Choroid plexus epithelial cell (primary cell): ENCODE data around the gene TMC1.

Experiments used
- DNase-seq: peaks from one replicate; pipeline ENCODE4 v3.0.0-alpha.2; 2010; ENCODE audit warnings: low read depth
- H3K4me3 ChIP-seq: 2 replicates; pipeline ENCODE4 v1.5.1; 2011; ENCODE audit warnings: low read depth, mild to moderate bottlenecking, control low read depth, low read length, moderate library complexity
- TF ChIP-seq, protein P1 (sequence below): conservative IDR thresholded peaks from 2 replicates; pipeline ENCODE4 v1.5.1; 2011; ENCODE audit warnings: low read depth, mild to moderate bottlenecking, control low read depth, inconsistent platforms, low read length, moderate library complexity

Gene TMC1

DNA sequence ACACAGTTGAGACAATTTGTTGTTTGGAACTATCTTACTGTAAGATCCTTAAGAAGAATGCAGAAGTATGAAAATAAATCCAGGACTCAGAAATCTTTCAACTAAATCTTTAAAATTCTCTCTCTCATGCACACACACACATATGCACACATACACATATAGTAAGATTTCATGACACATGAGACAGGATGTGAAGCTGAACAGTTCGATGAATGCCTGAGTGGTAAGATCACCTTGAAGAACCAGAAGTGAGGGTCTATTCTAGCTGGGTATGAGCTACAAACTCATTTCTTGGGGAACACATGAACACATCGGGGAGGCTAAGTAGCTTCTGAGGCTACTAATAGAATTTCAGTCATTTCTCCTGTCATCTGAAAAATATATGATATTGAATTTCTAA, 153.6 kb downstream of the TMC1 start:
- TF ChIP-seq, protein P1, sequence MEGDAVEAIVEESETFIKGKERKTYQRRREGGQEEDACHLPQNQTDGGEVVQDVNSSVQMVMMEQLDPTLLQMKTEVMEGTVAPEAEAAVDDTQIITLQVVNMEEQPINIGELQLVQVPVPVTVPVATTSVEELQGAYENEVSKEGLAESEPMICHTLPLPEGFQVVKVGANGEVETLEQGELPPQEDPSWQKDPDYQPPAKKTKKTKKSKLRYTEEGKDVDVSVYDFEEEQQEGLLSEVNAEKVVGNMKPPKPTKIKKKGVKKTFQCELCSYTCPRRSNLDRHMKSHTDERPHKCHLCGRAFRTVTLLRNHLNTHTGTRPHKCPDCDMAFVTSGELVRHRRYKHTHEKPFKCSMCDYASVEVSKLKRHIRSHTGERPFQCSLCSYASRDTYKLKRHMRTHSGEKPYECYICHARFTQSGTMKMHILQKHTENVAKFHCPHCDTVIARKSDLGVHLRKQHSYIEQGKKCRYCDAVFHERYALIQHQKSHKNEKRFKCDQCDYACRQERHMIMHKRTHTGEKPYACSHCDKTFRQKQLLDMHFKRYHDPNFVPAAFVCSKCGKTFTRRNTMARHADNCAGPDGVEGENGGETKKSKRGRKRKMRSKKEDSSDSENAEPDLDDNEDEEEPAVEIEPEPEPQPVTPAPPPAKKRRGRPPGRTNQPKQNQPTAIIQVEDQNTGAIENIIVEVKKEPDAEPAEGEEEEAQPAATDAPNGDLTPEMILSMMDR, result no peak
- DNase-seq, result no peak
- no peak overlapping the region for H3K4me3 ChIP-seq

DNA sequence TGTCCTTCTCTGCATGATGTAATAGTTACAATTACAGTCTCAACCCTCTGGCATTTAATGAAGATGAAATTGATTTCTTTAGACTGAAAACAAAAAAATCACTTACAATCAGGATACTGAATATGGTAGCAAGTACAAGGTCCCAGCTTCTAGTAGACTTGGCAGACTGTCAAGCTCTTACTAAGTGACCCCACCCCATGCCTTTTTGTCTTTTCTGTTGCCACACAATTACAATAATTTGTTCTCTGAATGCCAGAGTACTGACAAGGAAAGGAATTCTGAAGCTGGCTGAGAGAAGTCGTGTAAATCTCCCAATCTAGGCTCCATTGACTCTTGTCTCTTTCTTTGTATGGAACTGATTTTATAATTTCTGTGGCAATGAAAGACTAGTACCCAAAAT, 154.2 kb downstream of the TMC1 start:
- DNase-seq, result peak; percentile 19
- TF ChIP-seq, protein P1, result no peak

DNA sequence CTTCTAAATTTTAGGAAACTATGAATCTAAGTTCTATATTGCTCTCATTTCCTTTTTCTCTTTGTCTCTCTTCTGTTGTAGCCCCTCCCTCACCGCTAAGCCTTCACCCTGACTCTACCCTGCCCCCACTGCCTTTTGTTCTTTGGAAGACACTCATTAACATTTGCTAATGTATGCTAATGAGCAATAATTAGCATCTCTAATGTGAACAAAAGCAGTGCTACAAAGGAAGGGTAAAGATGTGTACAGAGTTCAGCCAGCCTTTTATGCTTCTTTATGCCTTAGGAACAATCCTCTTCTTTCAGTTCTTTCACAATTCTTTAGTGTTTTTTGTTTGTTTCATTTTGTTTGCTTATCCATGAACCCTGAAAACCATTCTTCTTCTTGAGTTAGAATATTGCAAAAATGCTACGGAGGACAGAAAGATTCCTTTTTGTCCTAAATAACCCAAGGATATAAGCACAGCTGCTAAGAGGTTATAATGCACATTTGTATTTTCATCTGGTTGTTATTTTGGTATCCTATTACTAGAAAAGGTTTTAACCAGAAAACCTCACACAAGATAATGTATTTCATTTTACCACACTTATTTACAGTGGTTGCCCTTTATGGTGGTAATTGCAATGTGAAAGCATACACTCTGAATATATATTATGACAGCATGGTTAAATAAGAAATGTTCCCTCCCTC, 159.3 kb downstream of the TMC1 start:
- no peak for DNase-seq
- no peak overlapping the region for H3K4me3 ChIP-seq
- TF ChIP-seq, protein P1, result no peak

More for the DNA sequence above, 154.2 kb downstream of the TMC1 start:
- no peak overlapping the region for H3K4me3 ChIP-seq

DNA sequence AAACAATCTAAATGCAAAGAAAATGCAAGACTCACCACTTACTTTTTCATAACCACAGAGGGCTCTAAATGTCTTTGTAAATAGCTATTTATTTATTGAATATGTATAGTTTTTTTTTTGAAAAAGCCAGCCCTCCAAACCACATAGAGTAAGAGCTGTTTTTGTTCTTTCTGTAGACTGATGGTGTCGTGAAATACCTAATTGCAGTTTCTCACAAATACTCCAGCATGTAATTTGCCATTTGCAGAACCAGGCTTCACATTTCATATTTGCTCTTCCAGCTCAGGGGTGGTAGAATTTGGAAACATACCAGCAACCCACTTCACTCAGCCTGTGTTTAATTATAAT, 159.8 kb downstream of the TMC1 start:
- no peak overlapping the region for H3K4me3 ChIP-seq
- TF ChIP-seq, protein P1, result no peak
- DNase-seq, result no peak

DNA sequence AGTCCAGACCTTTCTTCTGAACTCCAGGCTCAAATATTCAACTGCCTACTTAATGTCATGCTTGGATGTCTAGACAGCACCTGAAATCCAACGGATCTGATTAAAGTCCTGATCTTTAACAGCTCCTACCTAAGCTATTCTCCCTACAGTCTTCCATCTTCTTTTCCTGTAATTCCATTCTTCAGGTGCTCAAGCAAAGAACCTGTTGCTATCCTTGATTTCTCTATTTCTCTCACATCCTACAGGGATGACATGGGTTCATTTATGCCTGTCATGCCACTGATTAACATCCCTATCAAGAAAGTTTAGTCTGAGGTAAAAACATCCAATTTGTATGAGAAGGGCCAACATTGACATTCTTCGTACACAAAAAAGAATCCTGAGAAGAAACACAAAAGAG, 163.2 kb downstream of the TMC1 start:
- TF ChIP-seq, protein P1, result no peak
- DNase-seq, result no peak
- no peak overlapping the region for H3K4me3 ChIP-seq

DNA sequence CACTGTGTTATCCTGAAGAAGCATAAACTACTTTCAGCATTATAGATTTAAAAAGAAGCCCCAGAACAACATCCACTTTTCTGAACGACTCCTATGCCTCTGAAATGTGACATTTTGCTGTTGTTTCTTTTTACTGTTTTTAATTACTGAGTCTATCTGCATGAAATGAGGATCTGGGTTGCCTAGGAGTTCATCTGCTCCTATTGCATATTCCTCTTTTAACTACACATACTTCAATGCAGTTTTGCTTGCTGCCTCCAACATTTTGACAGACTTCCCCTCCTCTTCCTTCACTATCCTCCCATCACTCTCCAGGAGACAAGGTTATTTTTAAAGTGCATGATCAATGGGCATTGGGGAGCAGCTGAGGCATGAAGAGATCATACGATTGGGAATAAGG, 164.5 kb downstream of the TMC1 start:
- TF ChIP-seq, protein P1, result no peak
- DNase-seq, result no peak
- H3K4me3 ChIP-seq, result no peak overlapping the region

DNA sequence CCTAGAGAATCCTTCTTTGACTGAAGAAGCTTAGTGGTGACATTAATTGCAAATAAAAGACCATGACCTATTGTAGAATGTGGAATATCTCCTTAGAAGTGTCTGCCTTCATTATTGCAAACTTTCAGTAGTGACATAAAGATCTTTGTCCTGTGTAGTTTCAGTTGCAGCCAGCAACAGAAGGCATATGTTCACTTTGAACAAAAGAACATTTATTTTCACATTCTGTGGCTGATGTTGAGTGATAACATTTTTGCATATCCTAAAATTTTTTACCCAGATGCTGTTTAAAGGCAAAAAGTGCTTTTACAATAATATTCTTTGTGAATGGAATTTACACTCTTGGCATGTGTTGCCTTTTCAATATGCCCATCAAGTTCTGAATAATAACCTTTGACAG, 165.9 kb downstream of the TMC1 start:
- TF ChIP-seq, protein P1, result no peak
- no peak overlapping the region for H3K4me3 ChIP-seq
- DNase-seq, result no peak
